GM18909 (cell line): ENCODE data around the gene CISTR.
"Not testable (repeated sequence)": the region's sequence is repeated elsewhere in the genome, so short reads cannot be mapped to it uniquely, and the experiment has no call there.

ENCODE experiments used
- ATAC-seq: cut with Tn5 transposase; IDR thresholded peaks from one replicate; pipeline ENCODE4 v1.9.1; 2021; ENCODE audit warnings: mild to moderate bottlenecking; ENCODE audit not compliant: unreplicated experiment, poor library complexity

The CISTR gene

DNA sequence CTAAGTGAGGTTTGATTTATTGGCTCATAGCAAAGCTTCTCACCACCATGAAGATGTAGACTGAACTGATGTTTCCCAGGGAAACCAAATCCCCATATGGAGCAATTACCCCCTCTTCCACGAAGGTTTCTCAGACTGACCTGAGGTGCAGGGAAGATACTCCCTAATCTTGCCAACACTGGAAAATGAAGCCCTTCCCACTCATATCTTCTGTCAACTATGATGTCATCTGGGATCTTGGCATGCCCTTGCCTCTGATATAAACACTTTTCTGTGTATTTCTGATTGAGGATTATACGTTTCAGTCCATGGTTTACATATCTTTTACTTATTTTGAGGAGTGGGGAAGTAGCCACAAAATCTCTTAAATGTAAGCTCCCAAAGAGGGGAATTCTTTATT lies 14.1 kb upstream of the CISTR start:
- ATAC-seq: no peak

- ATAC-seq: no peak
Measured at GRCh38 chr12:53764615-53765014, 12.8 kb upstream of the CISTR start.

GRCh38 chr12:53762793-53763192 lies 11.0 kb upstream of the CISTR start:
- ATAC-seq: not testable (repeated sequence)

GRCh38 chr12:53761306-53761705 lies 9.5 kb upstream of the CISTR start:
- ATAC-seq: no peak

- ATAC-seq: no peak
Measured at GRCh38 chr12:53759261-53759660, 7.5 kb upstream of the CISTR start.

- no peak for ATAC-seq
Measured at GRCh38 chr12:53758730-53759103, 6.9 kb upstream of the CISTR start.

DNA sequence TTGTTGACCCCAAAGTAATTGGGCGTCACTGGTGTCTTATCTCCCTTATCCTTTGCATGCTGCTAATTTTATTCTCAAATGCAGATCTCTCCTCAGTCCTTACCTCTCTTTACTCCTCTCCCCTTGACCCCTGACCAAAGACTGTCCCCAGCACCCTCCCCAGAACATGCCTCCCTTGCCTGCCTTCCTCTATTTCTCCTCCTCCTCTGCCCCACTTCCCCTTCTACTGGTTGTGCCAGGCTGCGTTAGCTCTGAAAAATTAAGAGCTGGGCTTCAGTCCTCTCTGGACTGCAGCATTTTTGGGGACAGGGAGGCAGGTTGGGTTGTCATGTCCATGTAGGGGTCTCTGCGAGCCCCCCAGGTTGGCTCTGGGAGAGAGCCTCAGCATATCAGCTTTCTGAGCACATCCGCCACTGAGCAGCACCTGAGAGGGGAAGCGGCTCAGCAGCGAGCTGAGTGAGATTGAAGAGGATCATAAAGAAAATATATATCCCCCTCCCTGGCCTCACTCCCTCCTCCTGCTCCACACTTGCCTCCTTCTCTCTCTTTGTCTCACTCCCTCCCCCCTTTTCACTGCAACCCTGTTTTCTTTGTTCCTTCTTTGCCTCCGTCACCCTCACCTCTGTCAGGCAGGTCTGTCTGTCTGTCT lies 6.4 kb upstream of the CISTR start:
- no peak for ATAC-seq

GRCh38 chr12:53757101-53757770 lies 5.5 kb upstream of the CISTR start:
- peak; percentile 70 for ATAC-seq

GRCh38 chr12:53756300-53757100 lies 4.7 kb upstream of the CISTR start:
- ATAC-seq: peak; percentile 9

GRCh38 chr12:53755893-53756292 lies 4.1 kb upstream of the CISTR start:
- no peak for ATAC-seq

- no peak for ATAC-seq
Measured at GRCh38 chr12:53755451-53755891, 3.7 kb upstream of the CISTR start.

GRCh38 chr12:53754633-53755264 lies 3.0 kb upstream of the CISTR start:
- ATAC-seq: no peak

DNA sequence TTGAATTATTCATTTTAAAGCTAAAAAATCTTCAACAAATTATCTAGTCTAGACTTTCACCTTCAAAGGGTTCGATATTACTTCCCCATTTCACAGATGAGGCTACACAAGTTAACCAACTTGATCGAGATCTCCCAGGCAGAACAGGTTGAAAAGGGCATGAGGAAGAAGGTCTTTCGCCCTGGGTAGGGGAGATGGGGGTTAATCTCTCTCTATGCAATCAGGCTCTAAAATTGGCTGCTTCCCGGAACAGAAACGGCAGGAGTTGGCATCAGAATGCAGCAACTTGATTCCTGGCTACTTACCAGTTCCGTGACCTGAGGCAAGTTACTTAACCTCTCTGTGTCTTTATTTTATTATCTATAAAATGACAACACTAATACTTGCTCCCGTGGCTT lies 2.4 kb upstream of the CISTR start:
- ATAC-seq: no peak

GRCh38 chr12:53752621-53753020 lies 842 bp upstream of the CISTR start:
- no peak for ATAC-seq

DNA sequence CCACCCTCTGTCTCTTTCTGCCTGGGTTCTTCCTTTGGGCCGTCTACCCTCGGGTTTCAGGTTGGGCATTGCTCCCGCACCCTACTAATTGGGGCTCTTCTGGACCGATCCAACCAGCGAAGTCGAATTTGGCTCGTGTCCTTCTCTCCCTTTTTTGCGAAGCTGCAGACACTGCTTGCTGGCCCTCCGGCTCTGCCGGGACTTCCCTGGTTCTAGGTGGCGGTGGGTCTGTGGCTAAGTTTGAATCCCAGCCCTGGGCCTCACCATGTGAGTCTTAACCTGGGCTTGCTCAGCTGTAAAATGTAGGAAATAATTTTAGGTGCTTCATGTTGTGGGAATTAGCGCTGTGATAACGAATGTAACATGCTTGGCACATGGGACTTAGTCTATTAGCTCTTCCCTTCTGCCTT lies 418 bp upstream of the CISTR start:
- ATAC-seq: no peak

- ATAC-seq: peak; percentile 44
Measured at GRCh38 chr12:53750812-53751335, 905 bp downstream of the CISTR start.

DNA sequence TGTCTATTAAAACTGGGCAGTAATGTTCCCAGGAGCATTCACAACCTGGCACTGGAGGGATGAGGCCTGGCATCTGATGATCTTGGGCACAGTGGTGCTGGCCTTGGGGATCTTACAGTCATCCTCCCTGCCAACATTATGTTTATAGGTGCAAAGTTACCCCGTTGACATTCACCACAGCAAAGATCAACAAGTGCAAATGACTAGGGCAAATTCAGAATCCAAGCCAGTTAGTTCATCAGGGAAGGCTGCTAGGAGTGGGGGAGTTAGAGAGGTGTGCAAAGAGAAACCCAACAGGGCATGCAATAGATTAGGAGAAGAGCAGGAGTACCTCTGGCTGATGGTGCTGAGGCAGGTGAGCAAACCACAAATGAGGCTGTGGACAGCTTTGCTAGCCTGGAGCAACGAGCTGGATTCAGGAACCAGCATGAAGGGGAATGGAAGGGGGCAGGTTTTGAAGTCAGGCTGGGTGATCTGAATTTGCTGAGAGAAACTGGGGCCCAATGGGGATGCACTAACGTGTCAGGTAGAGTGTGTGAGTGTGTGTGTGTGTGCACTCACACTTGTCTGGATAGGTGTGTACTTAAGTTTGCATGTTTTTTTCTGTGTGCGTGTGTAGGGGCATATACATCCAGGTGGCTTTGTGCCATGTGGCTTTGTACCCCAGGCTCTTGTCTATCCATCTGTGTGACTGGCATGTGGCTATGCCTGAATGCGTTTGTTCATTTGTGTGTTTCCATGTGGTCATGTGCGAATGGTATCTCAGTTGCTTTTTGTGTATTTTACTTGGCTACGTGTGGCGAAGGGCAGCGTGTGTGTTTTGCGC lies 1.6 kb downstream of the CISTR start:
- no peak for ATAC-seq

DNA sequence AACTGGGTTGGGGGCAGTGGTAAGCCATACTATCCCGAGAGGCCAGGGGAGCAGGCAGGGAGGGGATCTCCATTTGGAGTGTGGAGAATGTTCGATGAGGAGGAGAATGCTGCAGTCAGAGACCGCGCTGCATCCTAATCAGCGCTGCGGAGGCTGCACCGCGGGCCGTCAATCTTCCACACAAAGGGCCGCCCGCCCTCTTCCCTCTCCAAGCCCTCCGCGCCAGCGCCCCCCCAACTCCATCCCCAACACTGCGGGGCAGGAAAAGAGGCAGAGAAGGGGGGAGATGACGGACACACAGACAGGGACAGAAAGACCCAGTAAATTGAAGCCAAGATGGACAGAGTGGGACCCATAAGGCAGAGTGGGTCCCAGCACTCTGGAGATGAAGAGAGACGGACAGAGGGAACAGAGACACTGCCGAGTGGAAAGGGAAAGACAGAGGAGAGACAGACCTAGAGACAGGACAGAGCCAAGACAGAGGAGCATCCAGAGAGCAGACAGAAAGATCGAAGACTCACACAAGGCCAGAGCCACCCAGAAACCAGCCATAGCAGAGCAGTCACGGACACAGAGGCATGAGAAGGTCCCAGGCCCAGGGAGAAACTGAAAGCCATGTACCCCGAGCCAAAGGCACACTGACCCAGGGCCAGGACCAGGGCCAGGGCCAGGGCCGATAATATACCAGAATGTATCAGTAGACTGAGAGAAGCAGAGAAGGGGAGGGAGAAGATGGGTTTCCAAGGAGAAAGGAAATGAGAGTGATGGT lies 3.5 kb downstream of the CISTR start:
- no peak for ATAC-seq

DNA sequence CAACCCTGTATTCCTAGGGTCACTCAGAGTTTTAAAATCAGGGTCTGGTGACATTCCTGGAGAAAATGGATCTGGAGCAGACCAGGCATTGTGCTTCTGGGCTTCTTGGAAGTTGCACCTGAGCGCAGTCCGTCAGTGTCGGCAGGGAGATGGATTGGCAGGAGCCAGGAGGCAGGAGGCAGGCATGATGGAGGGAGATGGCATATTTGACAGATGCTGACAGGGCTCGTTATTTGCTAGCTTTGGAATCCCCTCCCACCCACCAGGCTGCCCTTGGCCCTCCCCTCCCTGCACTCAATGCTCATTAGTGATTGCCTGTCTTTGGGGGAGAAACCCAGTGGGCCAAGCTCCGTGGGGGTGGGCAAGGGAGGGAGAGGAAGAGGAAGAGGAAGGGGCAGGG lies 4.7 kb downstream of the CISTR start:
- ATAC-seq: no peak
